B cell (primary cell): ENCODE measurements around the gene TCP1. TPM values are rescaled to one million over a fixed set of nuclear protein-coding genes. Genes with fewer than 3 reads are reported as not detected.

Source experiments
- ATAC-seq: fragments of 200-7000 bp; cut with Tn5 transposase; one replicate; pipeline ENCODE4 v1.10.0; 2021; ENCODE audit warnings: low read depth, mild to moderate bottlenecking, moderate number of reproducible peaks, moderate library complexity
- CTCF ChIA-PET: fragments of 350-600 bp; sonication (Branson Sonifier 250); formaldehyde crosslinking; loops from one replicate; lab custom pipeline; 2021; ENCODE audit warnings: antibody characterized with exemption, inconsistent platforms; lab: Charles Lee
- POLR2A ChIA-PET: fragments of 350-600 bp; sonication (Branson Sonifier 250); formaldehyde crosslinking; loops from one replicate; lab custom pipeline; 2021; ENCODE audit warnings: antibody characterized with exemption; lab: Charles Lee
- DNase-seq: peaks from one replicate; pipeline ENCODE4 v3.0.0; 2013
- H2AFZ ChIP-seq: 2 replicates; pipeline ENCODE4 v1.6.1; 2012; ENCODE audit warnings: mild to moderate bottlenecking, low read depth, low read length; ENCODE audit not compliant: insufficient read depth, poor library complexity, severe bottlenecking
- H3K27ac ChIP-seq, 2 donors: 1 replicate in 1 of 2; 2 replicates in 1 of 2; pipeline ENCODE4 v1.5.1; 2012 to 2013; ENCODE audit warnings: low read length in 2 of 2, mild to moderate bottlenecking in 2 of 2, moderate library complexity in 1 of 2
- H3K27me3 ChIP-seq, 4 experiments: fragments of 200-600 bp in 1 of 4; sonication (generic) in 1 of 4; replicated peaks in 1 of 4; 1 replicate in 2 of 4; 2 replicates in 2 of 4; pipeline versions ENCODE4 v1.6.1 to v1.7.0; 2013 to 2016; ENCODE audit warnings: low read length in 3 of 4, mild to moderate bottlenecking in 2 of 4, mixed read lengths in 1 of 4, moderate library complexity in 1 of 4; ENCODE audit not compliant: insufficient read depth in 4 of 4, control insufficient read depth in 3 of 4; ENCODE audit errors: control extremely low read depth in 1 of 4
- H3K36me3 ChIP-seq, 2 experiments: replicated peaks in 1 of 2; 1 replicate in 1 of 2; 2 replicates in 1 of 2; pipeline versions ENCODE4 v1.6.1 to v1.7.1; 2013; ENCODE audit warnings: low read length in 1 of 2; ENCODE audit not compliant: insufficient read depth in 2 of 2, control insufficient read depth in 1 of 2; ENCODE audit errors: control extremely low read depth in 1 of 2, extremely low read depth in 1 of 2
- H3K4me1 ChIP-seq, 2 donors: fragments of 200-600 bp in 1 of 2; sonication (generic) in 1 of 2; 1 replicate in 1 of 2; 2 replicates in 1 of 2; pipeline versions ENCODE4 v1.5.1 to v1.6.1; 2013 to 2017; ENCODE audit warnings: low read length in 2 of 2; ENCODE audit not compliant: control insufficient read depth in 2 of 2, insufficient read depth in 2 of 2
- H3K4me2 ChIP-seq: replicated peaks from 2 replicates; pipeline ENCODE3; 2012; ENCODE audit warnings: mild to moderate bottlenecking, low read depth, low read length; ENCODE audit not compliant: poor library complexity, severe bottlenecking
- H3K4me3 ChIP-seq, 5 experiments: fragments of 200-600 bp in 1 of 5; sonication (generic) in 1 of 5; 1 replicate in 3 of 5; 2 replicates in 2 of 5; pipeline versions ENCODE4 v1.5.1 to v1.7.0; 2011 to 2016; ENCODE audit warnings: low read length in 4 of 5, mild to moderate bottlenecking in 4 of 5, low read depth in 2 of 5, control low read depth in 1 of 5, moderate library complexity in 1 of 5; ENCODE audit not compliant: insufficient read depth in 1 of 5; ENCODE audit errors: control extremely low read depth in 1 of 5, extremely low read depth in 1 of 5
- H3K79me2 ChIP-seq: fragments of 200-600 bp; sonication (generic); one replicate; pipeline ENCODE4 v1.6.0; 2016; ENCODE audit warnings: low read length; ENCODE audit not compliant: control insufficient read depth, insufficient read depth
- H3K9ac ChIP-seq: fragments of 200-600 bp; sonication (generic); 2 replicates; pipeline ENCODE4 v1.6.1; 2017; ENCODE audit warnings: mild to moderate bottlenecking, low read length, moderate library complexity
- H3K9me3 ChIP-seq, 3 donors: one replicate each; pipeline versions ENCODE4 v1.6.1 to v1.7.1; 2013; ENCODE audit warnings: low read length in 2 of 3; ENCODE audit not compliant: control insufficient read depth in 2 of 3, insufficient read depth in 1 of 3; ENCODE audit errors: control extremely low read depth in 1 of 3
- H4K20me1 ChIP-seq: 2 replicates; pipeline ENCODE4 v1.6.0; 2012; ENCODE audit warnings: mild to moderate bottlenecking, low read length; ENCODE audit not compliant: insufficient read depth, control insufficient read depth, poor library complexity, severe bottlenecking
- H3K27ac Mint-ChIP-seq: one replicate; pipeline ENCODE4 v1.8.0; 2021; ENCODE audit warnings: mixed read lengths
- H3K27me3 Mint-ChIP-seq: one replicate; pipeline ENCODE4 v1.8.0; 2021; ENCODE audit warnings: mixed read lengths
- H3K4me1 Mint-ChIP-seq: one replicate; pipeline ENCODE4 v1.8.0; 2021; ENCODE audit warnings: mixed read lengths
- H3K4me3 Mint-ChIP-seq: one replicate; pipeline ENCODE4 v1.8.0; 2021; ENCODE audit warnings: mixed read lengths
- H3K9me3 Mint-ChIP-seq: one replicate; pipeline ENCODE4 v1.8.0; 2022; ENCODE audit warnings: mixed read lengths; ENCODE audit not compliant: insufficient read depth
- CTCF ChIP-seq: fragments of 200-600 bp; IDR thresholded peaks from one replicate; pipeline ENCODE4 v1.8.0; 2022; ENCODE audit warnings: antibody characterized with exemption, mild to moderate bottlenecking
- EZH2 ChIP-seq: IDR thresholded peaks from 2 replicates; pipeline ENCODE4 v1.6.1; 2012; ENCODE audit warnings: borderline replicate concordance, low read depth, mild to moderate bottlenecking, moderate library complexity, low read length; ENCODE audit not compliant: insufficient read depth, poor library complexity, severe bottlenecking
- WGBS: methylation state at CpG from one replicate; pipeline ENCODE4 v1.1.5; 2013; ENCODE audit warnings: missing lambda C conversion rate; ENCODE audit not compliant: insufficient coverage; 5-methylcytosine and 5-hydroxymethylcytosine counted together
- intact Hi-C: fragments of 100-400 bp; cut with micrococcal nuclease; formaldehyde crosslinking; loops from one replicate; pipeline ENCODE4 v1.10.0; 2022
- polyA plus RNA-seq: library from polyadenylated mRNA; depleted of rRNA; stranded (reverse); fragments of >200 nt; gene quantifications from 2 replicates; pipeline ENCODE4 v1.2.3, GENCODE V29; 2012
- total RNA-seq, 2 donors: library from RNA; stranded (reverse); fragments of 120-200 nt in 1 of 2; gene quantifications; 1 replicate in 1 of 2; 2 replicates in 1 of 2; pipeline versions ENCODE4 v1.2.3 to v1.2.4, GENCODE V29; 2013 to 2022

The TCP1 gene
- total and polyA plus RNA-seq, 2 donors (not counting 1 experiment from before 2014, with no cell fraction given), result 63.8 to 137 TPM

- no peak overlapping the region for H3K9ac ChIP-seq
- DNase-seq (no peak), ATAC-seq (no peak)
- TF ChIP-seq EZH2 (no peak), CTCF (no peak)
- Mint-ChIP-seq H3K9me3 (no peaks in the 10 kb centered on the region), H3K27me3 (no peaks in the 10 kb centered on the region), H3K27ac (no peak overlapping the region), H3K4me1 (peaks cover 10% of the 10 kb centered on the region), H3K4me3 (no peak overlapping the region)
- WGBS, result 96% methylated on average over 4 of the region's 4 CpGs
- H4K20me1 ChIP-seq, result no peaks in the 10 kb centered on the region
- no peaks in the 10 kb centered on the region for H3K79me2 ChIP-seq
- POLR2A ChIA-PET, result no interaction called here
- CTCF ChIA-PET, result no interaction called here
- intact Hi-C loops, result no loop called here
- H2AFZ ChIP-seq, result no peak overlapping the region
- H3K4me1 ChIP-seq, result peaks cover 15 to 18% of the 10 kb centered on the region in 2 donors
- no peak overlapping the region for H3K4me2 ChIP-seq
- H3K27me3 ChIP-seq, result peaks cover 0 to 4% (median 0%) of the 10 kb centered on the region in 4 experiments
- no peaks in the 10 kb centered on the region for H3K36me3 ChIP-seq
- H3K9me3 ChIP-seq, result no peaks in the 10 kb centered on the region
- no peak overlapping the region for H3K27ac ChIP-seq
- H3K4me3 ChIP-seq, result no peak overlapping the region
Observed at GRCh38 chr6:159831373-159831679, 41.9 kb upstream of the TCP1 start.

GRCh38 chr6:159830501-159831372 is 41.3 kb upstream of the TCP1 start:
- Histone ChIP-seq H3K27ac (no peak overlapping the region), H3K9me3 (no peaks in the 10 kb centered on the region), H3K27me3 (peaks cover 0 to 3% (median 0%) of the 10 kb centered on the region in 4 experiments), H2AFZ (no peak overlapping the region), H3K9ac (no peak overlapping the region), H3K36me3 (no peaks in the 10 kb centered on the region), H4K20me1 (no peaks in the 10 kb centered on the region), H3K4me3 (no peak overlapping the region), H3K4me2 (no peak overlapping the region), H3K4me1 (peaks cover 15 to 18% of the 10 kb centered on the region in 2 donors), H3K79me2 (no peaks in the 10 kb centered on the region)
- peaks cover 10% of the 10 kb centered on the region for H3K4me1 Mint-ChIP-seq
- no peaks in the 10 kb centered on the region for H3K9me3 Mint-ChIP-seq
- H3K4me3 Mint-ChIP-seq, result no peak overlapping the region
- POLR2A ChIA-PET, result no interaction called here
- 60% methylated on average over 5 of the region's 11 CpGs for WGBS
- no peak overlapping the region for H3K27ac Mint-ChIP-seq
- ATAC-seq (no peak), DNase-seq (no peak)
- intact Hi-C loops, result no loop called here
- TF ChIP-seq CTCF (no peak), EZH2 (no peak)
- no peaks in the 10 kb centered on the region for H3K27me3 Mint-ChIP-seq
- CTCF ChIA-PET, result interaction anchor here (1.2 kb wide), 1 partner anchor 179 kb away, joined by 3 read pairs; no protein-coding TSS in a partner anchor
